DMS79 (cell line): ENCODE data around the gene MLANA.
"Not testable (repeated sequence)": the region's sequence is repeated elsewhere in the genome, so short reads cannot be mapped to it uniquely, and the experiment has no call there.

ENCODE experiments used
- DNase-seq: peaks from one replicate; lab custom pipeline; 2025; lab: John Stamatoyannopoulos, UW

The MLANA gene

DNA sequence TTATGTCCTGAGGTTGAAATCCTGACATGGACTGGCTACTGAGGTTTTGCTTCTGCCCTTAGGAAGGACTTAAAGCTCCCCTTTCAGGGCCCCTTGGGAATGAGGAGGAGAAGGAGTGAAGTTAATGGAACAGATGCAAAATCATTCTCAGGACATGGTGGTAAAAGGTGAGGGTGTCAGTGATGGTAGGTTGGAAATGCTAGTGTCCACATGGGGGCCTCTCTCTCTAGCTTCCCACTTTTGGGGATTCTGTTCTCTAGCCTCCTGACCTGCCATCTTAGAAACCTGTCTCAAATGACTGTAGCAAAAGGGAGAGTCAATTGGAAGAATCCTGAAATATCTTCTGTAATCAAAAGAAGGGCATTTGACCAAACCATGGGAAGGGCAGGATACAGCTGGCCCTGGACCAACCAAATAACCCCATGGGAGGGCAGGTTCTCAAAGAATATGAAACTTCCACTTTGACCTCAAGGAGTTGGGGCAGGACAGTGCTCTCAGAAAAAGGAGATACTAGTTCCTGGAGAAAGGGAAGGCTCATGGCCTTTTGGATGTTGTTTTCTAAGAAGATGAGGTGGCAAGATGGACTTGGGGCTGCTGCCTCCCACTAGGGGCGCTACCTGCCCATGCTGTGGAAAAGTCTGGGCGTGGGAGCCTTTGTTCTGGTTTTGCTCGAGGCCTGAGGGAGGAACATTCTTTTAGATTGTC is 21.2 kb upstream of the MLANA start:
- DNase-seq: no peak

DNA sequence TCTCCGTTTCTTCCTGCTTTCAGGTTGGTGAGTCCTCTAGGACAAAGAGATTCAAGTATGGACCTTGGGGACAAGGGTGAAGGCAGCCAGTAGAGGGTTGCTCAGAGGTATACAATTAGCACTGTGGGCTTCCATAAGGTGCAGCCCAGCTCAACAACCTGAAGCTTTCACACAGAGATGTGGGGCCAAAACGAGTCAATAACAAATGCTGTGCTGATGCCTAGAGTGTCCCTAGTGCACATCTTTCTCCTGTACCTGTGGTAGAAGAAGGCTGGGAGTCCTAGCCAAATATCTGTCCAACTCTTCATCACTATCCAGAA is 20.7 kb upstream of the MLANA start:
- no peak for DNase-seq

DNA sequence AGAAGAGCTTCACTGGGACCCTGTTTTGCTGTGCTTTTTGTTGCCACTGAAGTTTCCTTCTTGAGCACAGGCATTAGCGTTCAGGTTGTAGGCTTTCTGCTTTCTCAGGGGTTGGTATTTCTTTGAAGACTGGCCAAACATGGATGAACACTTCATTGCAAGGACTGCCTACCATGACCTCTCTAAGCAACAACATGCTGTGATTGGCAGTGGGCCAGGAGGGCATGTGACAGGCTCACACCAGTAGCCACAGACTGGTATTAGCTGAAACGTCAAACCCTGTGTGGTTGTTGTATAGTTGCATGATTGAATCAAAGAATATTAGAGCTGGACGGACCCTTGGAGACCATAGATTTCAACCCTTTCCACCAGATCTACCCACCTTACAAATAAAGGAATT is 20.0 kb upstream of the MLANA start:
- no peak for DNase-seq

DNA sequence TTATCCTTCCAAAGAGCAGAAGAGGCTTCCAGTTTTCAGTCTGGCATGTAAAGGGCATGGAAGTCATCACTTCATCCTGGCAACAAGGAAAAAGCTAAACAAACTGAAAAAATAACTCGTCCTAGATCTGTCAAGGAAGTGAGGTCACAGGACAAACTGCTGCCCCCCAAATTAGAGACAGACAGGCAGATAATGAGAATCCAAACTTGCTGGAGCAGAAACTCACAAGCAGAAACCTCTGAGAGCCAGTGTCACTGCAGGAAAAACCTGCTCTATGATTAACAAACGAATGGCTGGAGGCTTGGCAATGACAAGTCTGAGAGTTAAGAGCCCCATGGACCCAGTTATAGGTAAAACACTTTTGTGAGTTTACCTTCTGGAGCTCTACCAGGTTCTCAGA is 18.9 kb upstream of the MLANA start:
- DNase-seq: no peak

DNA sequence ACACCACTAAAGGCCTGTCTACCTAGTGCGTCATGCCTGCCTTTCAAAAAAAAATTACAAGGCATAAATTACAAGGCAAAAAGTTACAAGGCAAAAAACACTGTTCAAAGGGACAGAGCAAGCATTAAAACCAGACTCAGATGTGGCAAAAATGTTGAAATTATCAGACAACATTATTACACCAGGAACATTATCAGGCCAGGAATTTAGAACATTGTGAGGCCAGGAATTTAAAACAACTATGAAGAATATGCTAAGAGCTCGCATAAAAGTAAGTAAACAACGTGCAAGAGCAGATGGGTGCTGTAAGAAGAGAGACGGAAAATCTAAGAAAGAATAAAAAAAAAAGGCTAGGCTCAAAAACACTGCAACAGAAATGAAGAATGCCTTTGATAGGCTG is 18.2 kb upstream of the MLANA start:
- DNase-seq: no peak

DNA sequence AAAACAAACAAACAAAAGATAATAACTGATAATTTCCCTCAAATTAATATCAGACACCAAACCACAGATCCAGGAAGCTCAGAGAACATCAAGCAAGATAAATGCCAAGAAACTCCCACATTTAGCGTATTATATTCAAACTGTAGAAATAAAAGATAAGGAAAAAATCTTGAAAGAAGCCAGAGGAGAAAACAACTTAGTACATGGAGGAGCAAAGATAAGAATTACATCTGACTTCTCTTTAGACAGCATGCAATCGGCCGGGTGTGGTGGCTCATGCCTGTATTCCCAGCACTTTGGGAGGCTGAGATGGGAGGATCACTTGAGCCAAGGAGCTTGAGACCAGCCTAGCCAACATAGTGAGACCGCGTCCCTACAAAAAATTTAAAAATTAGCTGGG is 17.2 kb upstream of the MLANA start:
- no peak for DNase-seq

DNA sequence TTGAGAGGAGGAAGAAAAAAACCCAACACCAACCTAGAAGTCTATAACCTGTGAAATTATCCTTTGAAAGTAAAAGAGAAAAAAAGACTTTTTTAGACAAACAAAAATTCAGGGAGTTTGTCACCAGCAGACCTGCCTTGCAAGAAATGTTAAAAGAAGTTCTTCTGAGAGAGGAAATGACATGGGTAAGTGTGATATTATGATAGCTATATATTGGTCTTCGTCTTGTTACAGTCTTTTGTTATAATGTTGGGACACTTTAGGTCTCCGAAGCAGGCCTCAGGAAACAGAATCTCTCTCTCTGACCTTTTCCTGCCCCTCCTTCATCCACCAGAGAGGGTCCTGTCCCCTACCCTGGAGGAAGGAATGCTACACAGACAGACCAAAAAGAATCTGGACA is 16.6 kb upstream of the MLANA start:
- DNase-seq: no peak

DNA sequence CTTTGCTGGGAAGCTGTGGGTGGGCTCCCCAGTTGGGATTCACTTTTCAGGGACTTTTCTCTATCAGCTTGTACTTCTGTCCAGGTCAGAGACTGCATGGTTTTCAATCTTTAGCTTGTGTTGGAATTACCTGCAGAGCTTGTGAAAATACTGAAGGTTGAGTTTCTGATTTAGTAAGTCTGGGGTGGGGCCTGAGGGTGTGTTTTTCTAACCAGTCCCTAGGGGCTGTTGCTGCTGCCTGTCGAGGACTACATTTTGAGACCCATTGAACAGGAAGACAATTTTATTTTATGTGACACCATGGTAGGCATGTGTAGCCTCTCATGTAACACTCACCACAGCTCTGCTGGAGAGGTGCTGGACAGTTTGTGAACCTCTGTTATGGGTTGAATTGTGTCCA is 14.7 kb upstream of the MLANA start:
- DNase-seq: no peak

DNA sequence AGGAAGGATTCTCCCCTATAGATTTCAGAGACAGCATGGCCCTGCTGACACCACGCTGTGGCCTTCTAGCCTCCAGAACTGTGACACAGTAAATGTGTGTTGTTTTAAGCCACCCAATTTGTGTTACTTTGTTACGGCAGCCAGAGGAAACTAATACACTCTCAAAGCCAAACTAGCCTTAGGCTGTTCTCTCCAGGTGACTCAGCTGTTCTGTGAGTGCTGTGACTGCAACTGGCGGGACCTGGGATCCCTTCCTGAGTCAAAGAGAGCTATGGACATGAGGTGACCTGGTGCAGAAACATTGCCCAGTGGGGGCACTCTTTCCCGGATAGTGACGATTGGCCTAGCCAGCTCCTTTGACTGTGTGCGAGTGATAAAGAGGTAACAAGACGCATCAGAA is 14.0 kb upstream of the MLANA start:
- no peak for DNase-seq

DNA sequence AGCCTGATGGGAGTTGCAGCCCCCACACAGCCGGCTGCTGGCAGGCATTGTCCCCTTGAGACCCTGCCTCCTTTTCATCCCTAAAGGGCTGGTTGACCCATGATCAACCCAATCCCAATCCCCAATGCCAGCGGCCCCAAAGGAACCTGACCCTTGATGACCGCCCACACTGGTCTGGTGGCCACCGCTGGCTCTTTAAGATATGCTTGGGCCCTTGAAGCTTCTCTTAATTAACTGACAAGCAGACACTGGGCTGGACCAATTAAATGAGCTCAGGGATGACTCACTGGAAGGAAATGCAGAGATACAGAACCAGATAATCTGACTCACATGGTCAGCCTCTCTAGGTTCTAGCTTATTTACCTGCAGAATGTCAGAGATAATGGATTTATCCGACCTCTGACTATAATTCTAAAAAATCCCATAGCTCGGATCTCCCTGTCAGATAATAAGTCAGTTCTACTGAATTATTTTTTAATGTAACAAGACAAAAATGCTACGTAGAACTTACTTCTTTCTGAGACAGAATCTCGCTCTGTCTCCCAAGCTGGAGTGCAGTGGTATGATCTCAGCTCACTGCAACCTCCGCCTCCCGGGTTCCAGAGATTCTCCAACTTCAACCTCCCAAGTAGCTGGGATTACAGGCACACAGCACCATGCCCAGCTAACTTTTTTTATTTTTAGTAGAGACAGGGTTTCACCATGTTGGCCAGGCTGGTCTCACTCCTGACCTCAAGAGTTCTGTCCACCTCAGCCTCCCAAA is 11.1 kb upstream of the MLANA start:
- DNase-seq: no peak

DNA sequence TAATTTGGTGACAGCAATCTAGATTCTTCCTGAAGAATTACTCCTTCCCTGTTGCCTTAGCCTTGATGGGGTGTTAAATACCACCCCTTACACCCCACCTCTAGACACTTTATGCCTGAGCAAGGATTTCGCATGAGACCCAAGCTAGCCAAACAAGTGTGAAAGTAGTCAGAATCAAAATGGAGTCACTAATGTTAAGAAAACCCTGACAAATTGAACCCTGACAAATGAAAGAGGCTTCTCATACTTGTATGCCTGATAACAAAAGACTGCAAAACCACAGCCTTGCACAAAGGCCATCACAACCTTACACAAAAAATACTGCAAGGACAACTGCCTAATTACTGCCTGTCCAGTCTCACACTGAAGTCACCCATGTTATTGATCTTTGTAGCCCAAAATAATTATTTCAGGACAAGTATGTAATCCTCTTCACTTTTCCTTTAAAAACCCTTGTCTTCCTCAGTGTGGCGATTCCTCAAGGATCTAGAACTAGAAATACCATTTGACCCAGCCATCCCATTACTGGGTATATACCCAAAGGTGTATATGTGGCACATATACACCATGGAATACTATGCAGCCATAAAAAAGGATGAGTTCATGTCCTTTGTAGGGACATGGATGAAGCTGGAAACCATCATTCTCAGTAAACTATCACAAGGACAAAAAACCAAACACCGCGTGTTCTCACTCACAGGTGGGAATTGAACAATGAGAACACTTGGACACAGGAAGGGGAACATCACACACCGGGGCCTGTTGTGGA is 8.3 kb upstream of the MLANA start:
- not testable (repeated sequence) for DNase-seq

DNA sequence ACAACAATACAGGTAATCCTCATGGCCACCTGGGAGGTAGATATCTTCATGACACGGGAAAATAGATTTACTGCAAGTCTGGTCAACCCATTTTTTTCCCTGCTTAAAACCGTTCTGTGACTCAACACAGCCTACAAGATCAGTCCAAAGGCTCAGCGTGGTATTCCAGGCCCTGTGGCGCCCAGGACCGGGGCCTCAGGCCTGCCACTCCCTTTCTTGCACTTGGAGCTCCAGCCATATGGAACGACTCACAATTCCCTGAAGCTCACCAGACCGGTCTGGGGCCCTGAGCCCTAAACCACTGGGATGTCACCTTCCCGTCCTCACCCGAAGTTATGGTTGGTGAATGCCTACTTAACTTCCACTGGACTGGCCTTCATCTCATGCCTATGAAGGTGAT is 6.5 kb upstream of the MLANA start:
- DNase-seq: no peak

DNA sequence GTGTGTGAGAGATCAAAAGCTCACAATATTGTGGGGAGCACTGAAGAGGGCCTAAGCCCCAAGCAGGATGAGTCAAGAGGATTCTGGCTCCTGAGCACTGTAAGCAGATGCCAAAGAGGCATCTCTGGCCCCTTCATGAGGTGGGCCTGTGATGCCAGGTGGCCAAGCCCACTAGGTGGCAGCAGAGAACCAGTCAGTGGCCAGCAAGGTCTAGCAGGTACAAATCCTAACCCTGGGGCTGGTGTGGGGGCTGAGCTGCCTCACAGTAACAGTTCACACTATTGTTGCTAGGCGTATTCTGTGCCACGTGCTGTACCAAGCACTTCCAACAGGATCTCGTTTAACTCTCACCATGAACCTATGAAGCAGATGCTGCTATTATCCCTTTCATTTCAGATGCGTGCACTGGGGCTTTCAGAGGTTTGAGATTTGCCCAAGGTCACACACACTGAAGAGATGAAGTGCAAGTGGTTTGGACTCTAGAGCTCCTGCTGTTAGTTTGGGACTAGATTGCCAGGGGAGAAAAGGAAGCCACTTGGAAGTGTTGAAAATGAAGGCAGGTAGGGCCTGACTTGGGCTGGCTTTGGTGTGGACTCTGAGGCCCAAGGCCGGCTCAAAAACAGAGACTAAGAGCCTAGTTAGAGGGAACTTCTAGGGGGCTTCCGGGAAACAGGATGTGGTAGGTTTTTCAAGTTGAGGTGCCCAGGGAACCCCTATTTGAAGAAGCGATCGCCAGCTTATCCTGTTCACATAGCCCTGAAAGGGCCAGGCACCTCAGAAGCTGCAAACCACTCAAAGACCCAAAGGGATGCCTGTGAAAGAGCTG is 4.4 kb upstream of the MLANA start:
- DNase-seq: peak; percentile 31

DNA sequence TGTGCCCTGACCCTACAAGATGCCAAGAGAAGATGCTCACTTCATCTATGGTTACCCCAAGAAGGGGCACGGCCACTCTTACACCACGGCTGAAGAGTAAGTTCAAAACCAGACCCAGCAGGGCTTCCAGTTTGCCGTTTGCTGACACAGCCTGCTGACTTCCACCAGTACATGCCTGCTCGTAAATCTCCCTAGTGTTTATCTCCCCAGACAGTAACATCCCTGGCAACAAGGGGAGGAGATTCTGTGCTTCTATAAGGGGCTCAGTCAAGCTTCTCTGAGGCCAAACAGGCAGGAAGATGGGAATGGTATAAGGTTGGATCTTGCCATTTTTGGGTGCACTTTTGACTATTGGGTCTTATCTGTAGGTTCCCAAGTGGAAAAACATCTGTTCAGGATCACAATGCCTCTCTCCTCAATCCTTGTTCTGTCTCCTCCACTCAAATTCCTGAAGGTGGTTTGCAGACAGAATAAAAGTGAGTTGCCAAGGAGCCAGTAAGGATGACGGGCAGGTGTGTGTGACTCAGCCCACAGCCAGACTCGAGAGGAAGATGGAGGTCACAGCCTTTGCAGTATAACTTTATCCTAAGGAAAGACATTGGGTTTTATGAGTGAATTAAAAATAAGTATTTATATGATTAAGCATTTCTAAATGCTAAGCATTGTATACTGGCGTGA is 1.9 kb downstream of the MLANA start:
- no peak for DNase-seq

DNA sequence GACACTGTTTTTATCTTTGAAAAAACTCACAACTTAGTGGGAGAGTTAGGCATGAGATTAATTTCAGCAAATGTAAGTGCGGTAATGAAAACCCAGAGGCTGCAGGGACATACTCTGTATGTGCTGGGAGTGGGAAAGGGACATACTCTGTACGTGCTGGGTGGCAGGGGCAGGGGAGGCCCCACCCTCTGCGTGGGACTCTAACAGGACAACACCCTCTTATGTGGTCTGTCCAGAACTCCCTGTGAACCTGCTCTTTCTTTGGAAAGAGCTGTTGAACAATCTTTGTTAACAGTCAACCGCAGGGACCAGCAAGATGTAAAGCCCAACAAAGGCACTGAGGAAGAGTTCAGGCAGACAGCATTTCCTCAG is 2.4 kb downstream of the MLANA start:
- DNase-seq: no peak

DNA sequence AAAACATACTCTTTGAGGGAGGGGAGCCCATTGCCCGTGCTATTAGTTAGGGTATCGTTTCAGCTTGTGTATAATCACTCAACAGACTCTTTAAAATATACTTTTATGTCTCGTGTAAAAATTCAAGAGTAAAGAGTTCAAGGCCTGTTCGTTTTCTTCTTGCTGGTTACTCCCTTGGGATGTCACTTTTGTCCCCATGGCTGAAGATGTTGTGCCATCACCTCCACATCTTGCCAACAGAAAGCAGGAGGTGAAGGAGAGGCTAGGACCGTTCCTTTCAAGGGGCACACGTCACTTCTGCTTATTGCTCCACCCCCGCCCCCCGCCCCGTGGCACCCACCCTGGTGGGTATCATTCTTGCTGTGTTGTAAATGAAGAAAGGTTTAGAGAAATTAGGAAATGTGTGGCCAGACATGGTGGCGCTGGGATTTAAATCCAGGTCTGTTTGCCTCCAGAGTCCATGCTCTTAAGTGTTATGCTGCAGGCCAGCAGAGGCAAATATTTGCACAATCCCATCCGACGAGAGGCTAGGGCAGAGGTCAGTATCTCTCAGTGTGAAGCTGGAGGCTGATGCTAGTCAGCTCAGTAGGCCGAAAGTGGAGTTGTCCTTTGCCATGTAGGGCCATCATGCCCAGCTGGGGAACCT is 3.0 kb downstream of the MLANA start:
- no peak for DNase-seq

DNA sequence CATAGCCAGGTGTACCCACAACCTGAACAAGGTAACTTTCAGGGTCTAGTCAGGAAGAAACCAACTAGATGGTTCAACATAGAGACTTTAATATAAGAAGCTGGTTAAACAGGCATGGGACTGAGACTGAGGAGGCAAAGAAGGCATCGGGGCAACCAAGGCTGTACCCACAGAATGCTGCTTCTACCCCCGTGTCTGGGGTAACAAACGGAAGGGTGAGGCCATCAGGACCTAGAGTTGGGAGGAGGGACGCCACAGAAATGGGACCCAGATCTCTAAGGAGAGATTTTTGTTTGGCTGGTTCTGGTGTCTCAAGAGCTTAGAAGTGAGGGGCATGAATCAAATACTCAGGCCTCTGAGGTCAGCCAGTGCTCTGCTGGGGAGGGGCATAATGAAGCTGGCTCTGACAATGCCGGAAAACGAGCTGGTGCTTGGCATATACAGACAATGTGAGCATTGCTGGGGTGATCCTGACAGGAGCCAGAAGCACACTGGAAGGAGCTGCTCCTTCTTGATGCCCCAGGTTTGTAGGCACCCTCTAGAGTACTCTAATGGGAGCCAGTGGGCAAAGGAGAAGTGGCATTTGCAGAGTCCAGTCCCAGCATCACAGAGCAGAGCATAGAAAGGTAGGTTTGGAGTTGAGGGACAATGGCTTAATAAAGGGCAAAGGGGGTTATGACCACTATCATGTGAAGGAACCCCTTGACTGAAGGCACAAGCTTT is 3.7 kb downstream of the MLANA start:
- no peak for DNase-seq

DNA sequence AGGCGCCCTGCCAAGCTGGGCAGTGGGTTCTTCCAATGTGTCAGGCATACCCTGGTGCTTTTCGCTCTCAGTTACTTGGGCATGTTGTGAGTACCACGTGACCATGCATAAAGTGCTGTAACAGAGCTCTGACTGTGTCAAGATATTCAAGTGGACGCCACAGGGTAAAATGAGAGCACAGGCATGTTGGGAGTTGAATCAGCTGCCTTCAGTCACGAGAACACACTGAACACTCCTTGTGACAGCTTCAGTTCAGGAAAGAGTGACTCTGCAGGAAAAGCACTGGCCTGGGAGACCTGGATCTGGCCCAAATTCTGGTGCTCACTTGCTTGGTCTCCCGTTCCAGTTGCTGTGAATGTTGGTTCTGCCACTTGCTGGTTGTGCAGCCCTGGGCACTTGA is 5.1 kb downstream of the MLANA start:
- DNase-seq: peak; percentile 43

DNA sequence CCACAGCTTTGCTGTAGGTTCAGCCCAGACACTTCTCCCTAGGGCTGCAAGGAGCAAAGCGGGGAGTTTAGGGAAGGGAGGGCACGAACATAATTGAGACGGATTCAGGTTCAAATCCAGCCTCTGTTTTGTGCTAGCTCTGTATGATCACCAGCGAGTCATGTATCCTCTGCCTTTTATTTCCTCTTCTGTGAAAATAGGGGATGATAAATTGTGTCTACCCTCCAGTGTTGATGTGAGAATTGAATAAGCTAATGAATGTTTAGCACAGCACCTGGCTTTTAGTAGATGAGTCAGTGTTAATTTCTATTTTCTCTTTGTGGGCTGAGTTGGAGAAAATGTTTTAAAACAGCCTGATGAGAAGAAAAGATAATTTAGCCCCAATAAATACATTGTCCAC is 6.2 kb downstream of the MLANA start:
- DNase-seq: no peak

DNA sequence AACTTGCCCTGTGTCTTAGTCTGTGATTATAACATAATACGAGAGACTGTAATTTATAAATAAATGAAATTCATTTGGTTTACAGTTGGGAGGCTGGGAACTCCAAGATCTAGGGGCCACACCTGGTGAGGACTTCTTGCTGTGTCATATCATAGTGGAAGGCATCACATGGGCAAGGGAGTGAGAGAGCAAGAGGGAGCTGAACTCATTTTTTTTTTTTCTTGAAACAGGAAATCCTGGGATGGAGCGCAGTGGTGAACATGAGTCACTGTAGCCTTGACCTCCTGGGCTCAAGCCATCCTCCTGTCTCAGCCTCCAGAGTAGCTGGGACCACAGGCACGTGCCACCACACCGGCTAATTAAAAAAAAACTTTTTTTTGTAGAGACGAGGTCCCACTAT is 7.2 kb downstream of the MLANA start:
- DNase-seq: no peak

DNA sequence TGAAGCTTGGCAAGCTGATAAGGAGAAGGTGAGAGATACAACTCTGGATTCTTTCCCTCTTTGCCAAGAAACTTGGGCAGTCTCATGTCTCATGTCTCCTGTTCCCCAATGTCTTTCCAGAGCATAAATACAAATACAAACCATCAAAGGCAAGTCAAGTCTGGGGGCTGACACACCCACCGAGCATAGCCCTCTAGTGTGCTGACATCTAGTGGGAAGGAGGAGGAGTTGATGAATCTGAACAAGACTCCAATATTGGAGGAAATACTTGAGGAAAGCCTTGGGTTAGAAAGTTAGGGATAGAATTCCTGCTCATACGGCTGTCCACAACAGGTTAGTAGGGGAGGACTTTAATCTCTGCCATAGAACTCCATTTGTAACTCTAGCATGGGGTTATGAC is 8.6 kb downstream of the MLANA start:
- DNase-seq: no peak
